ENCODE measurements around the gene ELL.
A peak's percentile ranks its signal among the peaks of the same experiment; 100 is the strongest.

Gene ELL

GRCh38 chr19:18484992-18485391, 36.9 kb downstream of the ELL start:
- no peak overlapping the region for H3K27ac ChIP-seq (ENCODE audit: low read length)
- H3K36me3 ChIP-seq (replicated peaks; ENCODE audit: low read depth, low read length): no peaks in the 10 kb centered on the region
- H3K4me2 ChIP-seq (ENCODE audit: low read length): no peak overlapping the region

GRCh38 chr19:18483119-18483890, 38.6 kb downstream of the ELL start:
- Histone ChIP-seq H3K9me3 (ENCODE audit: insufficient read depth, low read length) (no peaks in the 10 kb centered on the region), H3K9ac (ENCODE audit: low read length) (no peak overlapping the region), H3K4me2 (ENCODE audit: low read length) (no peak overlapping the region), H3K27ac (ENCODE audit: low read length) (no peak overlapping the region), H2AFZ (ENCODE audit: low read depth, low read length) (no peak overlapping the region), H3K4me3 (ENCODE audit: low read length) (no peak overlapping the region), H3K4me1 (ENCODE audit: low read length) (peaks cover 19% of the 10 kb centered on the region), H3K36me3 (replicated peaks; ENCODE audit: low read depth, low read length) (no peaks in the 10 kb centered on the region), H3K79me2 (ENCODE audit: low read length) (peaks cover 98% of the 10 kb centered on the region), H4K20me1 (ENCODE audit: insufficient read depth, low read length) (peaks cover 93% of the 10 kb centered on the region), H3K27me3 (ENCODE audit: low read depth, low read length) (no peaks in the 10 kb centered on the region)
- TF ChIP-seq CTCF (IDR thresholded peaks at IDR 0.05; ENCODE audit: low read depth, low read length) (no peak), EZH2phosphoT487 (IDR thresholded peaks at IDR 0.05; ENCODE audit: low read depth) (no peak)

More at GRCh38 chr19:18484992-18485391, 36.9 kb downstream of the ELL start:
- Histone ChIP-seq H3K27me3 (ENCODE audit: low read depth, low read length) (no peaks in the 10 kb centered on the region), H3K79me2 (ENCODE audit: low read length) (peaks cover 98% of the 10 kb centered on the region), H3K4me1 (ENCODE audit: low read length) (peaks cover 2% of the 10 kb centered on the region; the same call in 1 of the 2 replicates), H3K9ac (ENCODE audit: low read length) (no peak overlapping the region), H2AFZ (ENCODE audit: low read depth, low read length) (no peak overlapping the region), H3K4me3 (ENCODE audit: low read length) (no peak overlapping the region), H3K9me3 (ENCODE audit: insufficient read depth, low read length) (no peaks in the 10 kb centered on the region), H4K20me1 (ENCODE audit: insufficient read depth, low read length) (peaks cover 94% of the 10 kb centered on the region)
- TF ChIP-seq CTCF (IDR thresholded peaks at IDR 0.05; ENCODE audit: low read depth, low read length) (no peak), EZH2phosphoT487 (IDR thresholded peaks at IDR 0.05; ENCODE audit: low read depth) (no peak)

- TF ChIP-seq CTCF (IDR thresholded peaks at IDR 0.05; ENCODE audit: low read depth, low read length): no peak
- no peak for TF ChIP-seq EZH2phosphoT487 (IDR thresholded peaks at IDR 0.05; ENCODE audit: low read depth)
- no peak overlapping the region for H3K4me2 ChIP-seq (ENCODE audit: low read length)
- H3K4me1 ChIP-seq (ENCODE audit: low read length): peaks cover 21% of the 10 kb centered on the region
- H3K36me3 ChIP-seq (replicated peaks; ENCODE audit: low read depth, low read length): peaks cover 8% of the 10 kb centered on the region
- H3K79me2 ChIP-seq (ENCODE audit: low read length): peaks cover 98% of the 10 kb centered on the region
- H2AFZ ChIP-seq (ENCODE audit: low read depth, low read length): no peak overlapping the region
- no peak overlapping the region for H3K4me3 ChIP-seq (ENCODE audit: low read length)
- H4K20me1 ChIP-seq (ENCODE audit: insufficient read depth, low read length): peaks cover 93% of the 10 kb centered on the region
- H3K9ac ChIP-seq (ENCODE audit: low read length): no peak overlapping the region
- H3K27ac ChIP-seq (ENCODE audit: low read length): no peak overlapping the region
- H3K27me3 ChIP-seq (ENCODE audit: low read depth, low read length): no peaks in the 10 kb centered on the region
- H3K9me3 ChIP-seq (ENCODE audit: insufficient read depth, low read length): no peaks in the 10 kb centered on the region
Observed at GRCh38 chr19:18481505-18482222, 40.2 kb downstream of the ELL start.

- Histone ChIP-seq H3K4me3 (ENCODE audit: low read length) (no peak overlapping the region), H4K20me1 (ENCODE audit: insufficient read depth, low read length) (peaks cover 92% of the 10 kb centered on the region), H3K9ac (ENCODE audit: low read length) (no peak overlapping the region), H3K4me1 (ENCODE audit: low read length) (peaks cover 21% of the 10 kb centered on the region), H2AFZ (ENCODE audit: low read depth, low read length) (no peak overlapping the region), H3K36me3 (replicated peaks; ENCODE audit: low read depth, low read length) (peaks cover 8% of the 10 kb centered on the region), H3K27ac (ENCODE audit: low read length) (no peak overlapping the region), H3K79me2 (ENCODE audit: low read length) (peaks cover 98% of the 10 kb centered on the region), H3K4me2 (ENCODE audit: low read length) (0 out of 2 replicates have a peak overlapping the region, but pooled peaks have one; percentile 9), H3K9me3 (ENCODE audit: insufficient read depth, low read length) (no peaks in the 10 kb centered on the region), H3K27me3 (ENCODE audit: low read depth, low read length) (no peaks in the 10 kb centered on the region)
- no peak for TF ChIP-seq EZH2phosphoT487 (IDR thresholded peaks at IDR 0.05; ENCODE audit: low read depth)
- TF ChIP-seq CTCF (IDR thresholded peaks at IDR 0.05; ENCODE audit: low read depth, low read length): no peak
Observed at GRCh38 chr19:18480006-18480691, 41.7 kb downstream of the ELL start.
